Keratinocyte (primary cell): ENCODE data around the gene TNFRSF14. TPM values are rescaled to one million over a fixed set of nuclear protein-coding genes. Genes with fewer than 3 reads are reported as not detected.
"Not testable (repeated sequence)": the region's sequence is repeated elsewhere in the genome, so short reads cannot be mapped to it uniquely, and the experiment has no call there.

Experiments
- DNase-seq: peaks from one replicate; pipeline ENCODE4 v3.0.0-alpha.2; 2011; ENCODE audit warnings: low read depth, missing footprints, low spot score
- FAIRE-seq: peaks from 2 replicates; lab custom pipeline; 2011; peaks lifted over from hg19 to GRCh38; lab: Jason Lieb, UNC
- H2AFZ ChIP-seq: 2 replicates; pipeline ENCODE4 v1.6.0; 2012; ENCODE audit warnings: low read length, control low read depth, inconsistent platforms; ENCODE audit not compliant: control insufficient read depth
- H3K27ac ChIP-seq: 2 replicates; pipeline ENCODE4 v1.5.1; 2011; ENCODE audit warnings: low read length; ENCODE audit not compliant: control insufficient read depth, insufficient read depth
- H3K27me3 ChIP-seq: 3 replicates; pipeline ENCODE4 v1.6.0; 2011; ENCODE audit warnings: low read length; ENCODE audit not compliant: control insufficient read depth, insufficient read depth; ENCODE audit errors: extremely low read depth
- H3K36me3 ChIP-seq, 2 experiments: 2 replicates in 1 of 2; 3 replicates in 1 of 2; pipeline ENCODE4 v1.5.1; 2011; ENCODE audit warnings: low read length in 2 of 2, mild to moderate bottlenecking in 1 of 2; ENCODE audit not compliant: control insufficient read depth in 2 of 2, insufficient read depth in 2 of 2; ENCODE audit errors: extremely low read depth in 1 of 2
- H3K4me1 ChIP-seq: 3 replicates; pipeline ENCODE4 v1.5.1; 2011; ENCODE audit warnings: low read length; ENCODE audit not compliant: control insufficient read depth, insufficient read depth; ENCODE audit errors: extremely low read depth
- H3K4me2 ChIP-seq: 3 replicates; pipeline ENCODE4 v1.6.0; 2011; ENCODE audit warnings: low read depth, low read length; ENCODE audit not compliant: control insufficient read depth, insufficient read depth; ENCODE audit errors: extremely low read depth
- H3K4me3 ChIP-seq, 3 experiments: fragments of 200-600 bp in 1 of 3; sonication (generic) in 1 of 3; 2 replicates in 2 of 3; 3 replicates in 1 of 3; pipeline ENCODE4 v1.5.1; 2011 to 2016; ENCODE audit warnings: low read length in 3 of 3, mild to moderate bottlenecking in 3 of 3, control low read depth in 2 of 3, inconsistent platforms in 1 of 3, low read depth in 1 of 3, mixed read lengths in 1 of 3, mixed run types in 1 of 3, moderate library complexity in 1 of 3; ENCODE audit not compliant: control insufficient read depth in 2 of 3, insufficient read depth in 2 of 3; ENCODE audit errors: extremely low read depth in 1 of 3
- H3K79me2 ChIP-seq: 2 replicates; pipeline ENCODE4 v1.6.0; 2012; ENCODE audit warnings: low read length; ENCODE audit not compliant: control insufficient read depth, insufficient read depth
- H3K9ac ChIP-seq: 3 replicates; pipeline ENCODE4 v1.6.0; 2011; ENCODE audit warnings: low read length; ENCODE audit not compliant: control insufficient read depth, insufficient read depth; ENCODE audit errors: extremely low read depth
- H3K9me1 ChIP-seq: 3 replicates; pipeline ENCODE4 v1.6.0; 2011; ENCODE audit warnings: low read length; ENCODE audit not compliant: control insufficient read depth, insufficient read depth; ENCODE audit errors: extremely low read depth
- H3K9me3 ChIP-seq: 2 replicates; pipeline ENCODE4 v1.5.1; 2012; ENCODE audit warnings: low read depth, low read length; ENCODE audit not compliant: control insufficient read depth
- H4K20me1 ChIP-seq: 3 replicates; pipeline ENCODE4 v1.6.0; 2011; ENCODE audit warnings: low read length; ENCODE audit not compliant: control insufficient read depth, insufficient read depth; ENCODE audit errors: extremely low read depth
- CTCF ChIP-seq, 3 experiments: IDR thresholded peaks in 1 of 3; conservative IDR thresholded peaks in 1 of 3; optimal IDR thresholded peaks in 1 of 3; 2 replicates in 2 of 3; 3 replicates in 1 of 3; pipeline versions ENCODE3 to v1.5.1; 2011; ENCODE audit warnings: low read length in 3 of 3, mild to moderate bottlenecking in 3 of 3, moderate library complexity in 2 of 3, control low read depth in 1 of 3, inconsistent platforms in 1 of 3; ENCODE audit not compliant: insufficient read depth in 2 of 3; ENCODE audit errors: extremely low read depth in 1 of 3
- EZH2 ChIP-seq: IDR thresholded peaks from one replicate; pipeline ENCODE4 v1.6.1; 2012; ENCODE audit warnings: inconsistent platforms, mild to moderate bottlenecking, low read length, moderate library complexity
- dilution Hi-C: fragments of 300-500 bp; cut with MboI; formaldehyde crosslinking; loops from one replicate; pipeline ENCODE4 v1.7.0; 2020; ENCODE audit warnings: low sequenced_read_pairs; ENCODE audit not compliant: extremely low pct_ligation_motif_present
- polyA plus RNA-seq, 5 experiments: library from polyadenylated mRNA; depleted of rRNA in 3 of 5; stranded (reverse) in 3 of 5; stranded (forward) in 1 of 5; unstranded in 1 of 5; fragments of >200 nt; gene quantifications; 1 replicate in 1 of 5; 2 replicates in 3 of 5; 3 replicates in 1 of 5; pipeline versions ENCODE4 v1.2.1 to v1.2.3, GENCODE V29; 2011 to 2012; ENCODE audit warnings: missing spikeins in 2 of 5, low read depth in 1 of 5, low replicate concordance in 1 of 5

The TNFRSF14 gene
- polyA plus RNA-seq, 1 donor (not counting 4 experiments of a cell fraction or from before 2014, with no cell fraction given), result 5.2 TPM

GRCh38 chr1:2566101-2567045, 10.2 kb downstream of the TNFRSF14 start:
- Histone ChIP-seq H3K27me3 (peaks cover 26% of the 10 kb centered on the region), H3K36me3 (no peaks in the 10 kb centered on the region), H3K9me3 (no peaks in the 10 kb centered on the region), H3K4me2 (no peak overlapping the region), H4K20me1 (no peaks in the 10 kb centered on the region), H2AFZ (no peak overlapping the region), H3K4me1 (no peaks in the 10 kb centered on the region), H3K4me3 (no peak overlapping the region), H3K9ac (no peak overlapping the region), H3K9me1 (no peaks in the 10 kb centered on the region), H3K79me2 (no peaks in the 10 kb centered on the region), H3K27ac (no peak overlapping the region)
- TF ChIP-seq CTCF (optimal IDR thresholded peaks at IDR 0.05 in 1 of 3, IDR thresholded peaks at IDR 0.05 in 1 of 3, conservative IDR thresholded peaks at IDR 0.05 in 1 of 3; ENCODE audit: extremely low read depth in 1 of 3, insufficient read depth in 2 of 3, low read length in 3 of 3), result no peak
- TF ChIP-seq EZH2, result no peak
- dilution Hi-C loops, result no loop called here
- FAIRE-seq (no peak), DNase-seq (no peak)

- Histone ChIP-seq H3K4me3 (no peak overlapping the region), H3K79me2 (no peaks in the 10 kb centered on the region), H3K4me1 (no peaks in the 10 kb centered on the region), H3K9ac (no peak overlapping the region), H2AFZ (no peak overlapping the region), H3K9me3 (no peaks in the 10 kb centered on the region), H3K9me1 (no peaks in the 10 kb centered on the region), H3K4me2 (no peak overlapping the region), H3K27me3 (peaks cover 26% of the 10 kb centered on the region), H3K36me3 (no peaks in the 10 kb centered on the region), H3K27ac (no peak overlapping the region), H4K20me1 (no peaks in the 10 kb centered on the region)
- no peak for TF ChIP-seq EZH2
- no peak for TF ChIP-seq CTCF (optimal IDR thresholded peaks at IDR 0.05 in 1 of 3, IDR thresholded peaks at IDR 0.05 in 1 of 3, conservative IDR thresholded peaks at IDR 0.05 in 1 of 3; ENCODE audit: extremely low read depth in 1 of 3, insufficient read depth in 2 of 3, low read length in 3 of 3)
- no peak for DNase-seq
- FAIRE-seq, result no peak
- dilution Hi-C loops, result no loop called here
Observed at GRCh38 chr1:2567083-2567679, 11.0 kb downstream of the TNFRSF14 start.

- H3K36me3 ChIP-seq, H3K9me1 ChIP-seq, DNase-seq, H3K9me3 ChIP-seq, H3K4me1 ChIP-seq, dilution Hi-C loops, H3K9ac ChIP-seq, FAIRE-seq, H3K4me3 ChIP-seq, H3K4me2 ChIP-seq, H2AFZ ChIP-seq, H4K20me1 ChIP-seq, H3K79me2 ChIP-seq, H3K27ac ChIP-seq: not testable (repeated sequence)
- peaks cover 26% of the 10 kb centered on the region for H3K27me3 ChIP-seq
Observed at GRCh38 chr1:2568187-2568816, 12.1 kb downstream of the TNFRSF14 start.
